Neuronal stem cell (in vitro differentiated cells): Measurements from ENCODE around the gene DNMT3L.
"Not testable (repeated sequence)": the region's sequence is repeated elsewhere in the genome, so short reads cannot be mapped to it uniquely, and the experiment has no call there.

Source experiments
- DNase-seq: peaks from one replicate; pipeline ENCODE4 v3.0.0-alpha.2; 2013; ENCODE audit warnings: low spot score
- H2AFZ ChIP-seq: one replicate; pipeline ENCODE4 v1.6.1; 2013; ENCODE audit warnings: mild to moderate bottlenecking, low read length, inconsistent platforms
- H2AK5ac ChIP-seq: 2 replicates; pipeline ENCODE4 v1.6.1; 2013; ENCODE audit warnings: low read depth, mild to moderate bottlenecking, inconsistent platforms, low read length, moderate library complexity, mixed read lengths
- H2BK120ac ChIP-seq: 2 replicates; pipeline ENCODE4 v1.6.1; 2013; ENCODE audit warnings: low read depth, mild to moderate bottlenecking, inconsistent platforms, low read length, moderate library complexity, mixed read lengths
- H2BK12ac ChIP-seq: one replicate; pipeline ENCODE4 v1.6.1; 2013; ENCODE audit warnings: low read length, inconsistent platforms
- H2BK15ac ChIP-seq: 2 replicates; pipeline ENCODE4 v1.6.1; 2013; ENCODE audit warnings: mild to moderate bottlenecking, low read length, inconsistent platforms, mixed read lengths
- H2BK5ac ChIP-seq: one replicate; pipeline ENCODE4 v1.6.1; 2013; ENCODE audit warnings: inconsistent platforms, mild to moderate bottlenecking, low read length, moderate library complexity
- H3K14ac ChIP-seq: one replicate; pipeline ENCODE4 v1.6.1; 2013; ENCODE audit warnings: low read length, inconsistent platforms
- H3K18ac ChIP-seq: 2 replicates; pipeline ENCODE4 v1.6.1; 2013; ENCODE audit warnings: low read length, inconsistent platforms
- H3K23ac ChIP-seq: 2 replicates; pipeline ENCODE4 v1.6.1; 2013; ENCODE audit warnings: low read depth, mild to moderate bottlenecking, mixed read lengths, low read length, inconsistent platforms; ENCODE audit not compliant: poor library complexity
- H3K27ac ChIP-seq: replicated peaks from 3 replicates; pipeline ENCODE4 v1.5.1; 2013; ENCODE audit warnings: low read length, inconsistent platforms
- H3K27me3 ChIP-seq, 3 experiments: 2 replicates each; pipeline ENCODE4 v1.6.1; 2013; ENCODE audit warnings: low read length in 3 of 3, mild to moderate bottlenecking in 2 of 3, inconsistent platforms in 1 of 3, low read depth in 1 of 3, mixed read lengths in 1 of 3, moderate library complexity in 1 of 3; ENCODE audit not compliant: control insufficient read depth in 3 of 3, insufficient read depth in 3 of 3
- H3K36me3 ChIP-seq, 2 donors: replicated peaks in 1 of 2; 2 replicates each; pipeline ENCODE4 v1.6.1; 2013; ENCODE audit warnings: low read length in 2 of 2; ENCODE audit not compliant: control insufficient read depth in 2 of 2, insufficient read depth in 2 of 2
- H3K4ac ChIP-seq: 2 replicates; pipeline ENCODE4 v1.6.1; 2013; ENCODE audit warnings: inconsistent platforms, mild to moderate bottlenecking, low read length, moderate library complexity
- H3K4me1 ChIP-seq, 2 donors: 1 replicate in 1 of 2; 2 replicates in 1 of 2; pipeline ENCODE4 v1.6.1; 2013; ENCODE audit warnings: low read length in 2 of 2, low read depth in 1 of 2; ENCODE audit not compliant: control insufficient read depth in 2 of 2, insufficient read depth in 1 of 2
- H3K4me2 ChIP-seq: one replicate; pipeline ENCODE4 v1.6.1; 2013; ENCODE audit warnings: mild to moderate bottlenecking, low read length, inconsistent platforms; ENCODE audit not compliant: insufficient read depth, poor library complexity, severe bottlenecking
- H3K4me3 ChIP-seq, 2 donors: 2 replicates each; pipeline ENCODE4 v1.5.1; 2013; ENCODE audit warnings: low read length in 2 of 2, mild to moderate bottlenecking in 2 of 2, inconsistent platforms in 1 of 2, moderate library complexity in 1 of 2
- H3K79me1 ChIP-seq: one replicate; pipeline ENCODE4 v1.6.1; 2013; ENCODE audit warnings: low read depth, mild to moderate bottlenecking, inconsistent platforms, low read length, moderate library complexity
- H3K9ac ChIP-seq: one replicate; pipeline ENCODE4 v1.6.1; 2013; ENCODE audit warnings: mild to moderate bottlenecking, low read depth, low read length, inconsistent platforms; ENCODE audit not compliant: poor library complexity
- H3K9me3 ChIP-seq, 2 donors: replicated peaks in 1 of 2; 2 replicates each; pipeline versions ENCODE3 to v1.6.1; 2013; ENCODE audit warnings: low read length in 2 of 2, mild to moderate bottlenecking in 2 of 2, inconsistent platforms in 1 of 2, low read depth in 1 of 2, mixed read lengths in 1 of 2, moderate library complexity in 1 of 2; ENCODE audit not compliant: control insufficient read depth in 2 of 2, insufficient read depth in 1 of 2
- H4K8ac ChIP-seq: one replicate; pipeline ENCODE4 v1.6.1; 2013; ENCODE audit warnings: low read depth, mild to moderate bottlenecking, inconsistent platforms, low read length, moderate library complexity
- H4K91ac ChIP-seq: one replicate; pipeline ENCODE4 v1.6.1; 2013; ENCODE audit warnings: low read length, low read depth, mild to moderate bottlenecking, inconsistent platforms; ENCODE audit not compliant: poor library complexity
- WGBS, 2 donors: extraction: QIAGEN DNeasy Blood & Tissue Kit; methylation state at CpG; one replicate each; pipeline ENCODE4 v1.1.7; 2013; ENCODE audit warnings: missing lambda C conversion rate in 2 of 2, mixed read lengths in 1 of 2; ENCODE audit not compliant: insufficient read length in 2 of 2, insufficient replicate concordance in 1 of 2; ENCODE audit errors: extremely low coverage in 2 of 2; 5-methylcytosine and 5-hydroxymethylcytosine counted together

Gene DNMT3L

DNA sequence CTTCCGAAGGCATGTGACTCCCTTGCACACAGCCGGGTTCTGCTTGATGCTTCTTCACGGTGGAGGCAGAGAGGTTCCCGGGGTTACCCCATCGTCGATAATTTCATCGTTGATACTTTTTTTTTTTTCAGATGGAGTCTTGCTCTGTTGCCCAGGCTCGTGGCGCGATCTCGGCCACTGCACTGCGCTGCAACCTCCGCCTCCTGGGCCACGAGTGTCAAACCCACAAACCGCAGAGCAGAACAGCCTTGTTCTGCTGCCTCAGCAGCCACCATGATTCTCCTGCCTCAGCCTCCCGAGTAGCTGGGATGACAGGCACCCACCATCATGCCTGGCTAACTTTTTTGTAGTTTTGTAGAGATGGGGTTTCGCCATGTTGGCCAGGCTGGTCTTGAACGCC is 41.0 kb downstream of the DNMT3L start:
- H3K9ac ChIP-seq, H3K9me3 ChIP-seq, H3K36me3 ChIP-seq, H2AK5ac ChIP-seq, H3K23ac ChIP-seq, H2BK120ac ChIP-seq, H2AFZ ChIP-seq, H3K4me3 ChIP-seq, DNase-seq, H3K27ac ChIP-seq, H3K14ac ChIP-seq, H4K91ac ChIP-seq, H3K4me1 ChIP-seq, H3K4ac ChIP-seq, H2BK12ac ChIP-seq, H2BK5ac ChIP-seq, H2BK15ac ChIP-seq, H3K4me2 ChIP-seq, H3K79me1 ChIP-seq, H3K18ac ChIP-seq, H4K8ac ChIP-seq, H3K27me3 ChIP-seq: not testable (repeated sequence)
- WGBS, 2 donors = no CpG with 5 or more reads among the region's 18 CpGs

DNA sequence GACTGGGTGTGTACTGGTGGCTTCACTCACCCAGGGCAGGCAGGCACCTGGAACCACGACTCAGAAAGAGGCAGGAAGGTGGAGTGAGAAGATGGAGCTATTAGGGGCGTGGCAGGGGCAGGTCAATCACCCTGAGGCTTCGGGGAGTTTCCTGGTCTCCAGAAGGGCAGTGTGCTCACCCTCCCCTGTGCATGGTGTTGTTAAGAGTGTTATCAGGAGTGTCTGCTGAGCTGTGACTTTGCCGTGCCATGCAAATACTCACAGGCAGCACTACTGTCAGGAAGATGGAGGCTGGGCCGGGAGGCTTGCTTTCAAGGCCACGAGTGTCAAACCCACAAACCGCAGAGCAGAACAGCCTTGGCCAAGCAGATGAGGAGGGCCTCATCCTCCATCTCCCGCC is 43.2 kb downstream of the DNMT3L start:
- H3K4me2 ChIP-seq, H2BK15ac ChIP-seq, H3K27me3 ChIP-seq, H3K79me1 ChIP-seq, H3K4me1 ChIP-seq, H3K9ac ChIP-seq, H3K9me3 ChIP-seq, H4K8ac ChIP-seq, DNase-seq, H2AK5ac ChIP-seq, H3K4ac ChIP-seq, H3K36me3 ChIP-seq, H2BK5ac ChIP-seq, H4K91ac ChIP-seq, H3K18ac ChIP-seq, H3K27ac ChIP-seq, H3K4me3 ChIP-seq, H2AFZ ChIP-seq, H3K14ac ChIP-seq, H3K23ac ChIP-seq, H2BK120ac ChIP-seq, H2BK12ac ChIP-seq: not testable (repeated sequence)
- WGBS, 2 donors = no CpG with 5 or more reads among the region's 8 CpGs

DNA sequence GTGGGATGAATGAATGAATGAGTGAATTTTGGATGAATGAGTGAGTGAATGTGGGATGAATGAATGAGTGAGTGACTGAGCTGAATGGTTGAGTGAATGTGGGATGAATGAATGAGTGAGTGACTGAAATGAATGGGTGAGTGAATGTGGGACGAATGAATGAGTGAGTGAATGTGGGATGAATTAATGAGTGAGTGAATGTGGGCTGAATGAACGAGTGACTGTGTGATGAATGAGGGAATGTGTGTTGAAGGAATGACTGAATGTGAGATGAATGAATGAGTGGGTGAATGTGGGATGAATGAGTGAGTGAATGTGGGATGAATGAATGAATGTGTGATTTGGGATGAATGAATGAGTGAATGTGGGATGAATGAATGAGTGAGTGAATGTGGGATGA is 49.7 kb downstream of the DNMT3L start:
- H2BK15ac ChIP-seq, H2BK12ac ChIP-seq, H4K91ac ChIP-seq, H3K9ac ChIP-seq, H3K4ac ChIP-seq, H3K4me3 ChIP-seq, DNase-seq, H3K14ac ChIP-seq, H3K4me2 ChIP-seq, H3K9me3 ChIP-seq, H3K36me3 ChIP-seq, H3K18ac ChIP-seq, H3K27me3 ChIP-seq, H3K79me1 ChIP-seq, H3K23ac ChIP-seq, H2AFZ ChIP-seq, H3K4me1 ChIP-seq, H4K8ac ChIP-seq, H2BK120ac ChIP-seq, H2AK5ac ChIP-seq, H3K27ac ChIP-seq, H2BK5ac ChIP-seq: not testable (repeated sequence)
- WGBS, 2 donors = no CpG with 5 or more reads among the region's 2 CpGs

DNA sequence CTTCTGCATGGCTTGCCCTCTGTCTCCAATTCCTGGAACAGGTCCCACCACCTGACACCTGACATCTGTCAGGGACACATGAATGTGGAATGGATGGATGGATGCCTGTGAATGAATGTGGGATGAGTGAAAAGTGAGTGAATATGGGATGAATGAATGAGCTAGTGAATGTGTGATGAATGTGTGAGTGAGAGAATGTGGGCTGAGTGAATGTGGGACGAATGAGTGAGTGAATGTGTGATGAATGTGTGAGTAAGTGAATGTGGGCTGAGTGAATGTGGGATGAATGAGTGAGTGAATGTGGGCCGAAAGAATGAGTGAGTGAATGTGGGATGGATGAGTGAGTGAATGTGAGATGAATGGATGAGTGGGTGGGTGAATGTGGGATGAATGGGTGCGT is 50.1 kb downstream of the DNMT3L start:
- H3K4ac ChIP-seq, H3K9me3 ChIP-seq, H2AK5ac ChIP-seq, H3K27me3 ChIP-seq, H3K36me3 ChIP-seq, H3K27ac ChIP-seq, H3K18ac ChIP-seq, H3K9ac ChIP-seq, H2BK12ac ChIP-seq, DNase-seq, H3K79me1 ChIP-seq, H2BK15ac ChIP-seq, H2BK120ac ChIP-seq, H4K91ac ChIP-seq, H3K4me3 ChIP-seq, H3K14ac ChIP-seq, H3K4me2 ChIP-seq, H4K8ac ChIP-seq, H3K4me1 ChIP-seq, H2AFZ ChIP-seq, H2BK5ac ChIP-seq, H3K23ac ChIP-seq: not testable (repeated sequence)
- no CpG with 5 or more reads among the region's 3 CpGs for WGBS, 2 donors
